Activated T-cell treated with anti-CD3 and anti-CD28 coated beads for 1 hour (primary cell): ENCODE measurements around the gene CAST.

Experiments
- DNase-seq: peaks from one replicate; pipeline ENCODE4 v3.0.0-alpha.2; 2020; ENCODE audit warnings: low read depth

CAST gene

DNA sequence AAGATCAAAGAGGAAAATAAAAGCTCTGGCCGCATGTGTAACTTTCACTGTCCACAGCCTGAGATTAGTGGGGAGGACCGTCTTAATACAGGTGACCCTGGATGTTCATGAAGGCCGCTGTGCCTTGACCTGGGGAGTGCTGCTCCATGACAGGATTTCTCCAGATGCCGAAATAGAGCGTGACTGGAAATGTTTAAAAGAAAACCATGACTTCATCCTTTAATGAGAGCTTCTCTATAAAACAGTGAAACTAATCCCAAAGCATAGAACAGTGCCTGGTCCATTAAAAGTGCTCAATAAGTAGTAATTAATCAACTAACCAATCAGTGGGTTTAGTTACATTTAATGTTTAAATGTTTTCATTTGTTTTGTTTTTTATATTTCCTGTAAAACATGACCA lies 82.8 kb downstream of the CAST start:
- DNase-seq, result no peak

DNA sequence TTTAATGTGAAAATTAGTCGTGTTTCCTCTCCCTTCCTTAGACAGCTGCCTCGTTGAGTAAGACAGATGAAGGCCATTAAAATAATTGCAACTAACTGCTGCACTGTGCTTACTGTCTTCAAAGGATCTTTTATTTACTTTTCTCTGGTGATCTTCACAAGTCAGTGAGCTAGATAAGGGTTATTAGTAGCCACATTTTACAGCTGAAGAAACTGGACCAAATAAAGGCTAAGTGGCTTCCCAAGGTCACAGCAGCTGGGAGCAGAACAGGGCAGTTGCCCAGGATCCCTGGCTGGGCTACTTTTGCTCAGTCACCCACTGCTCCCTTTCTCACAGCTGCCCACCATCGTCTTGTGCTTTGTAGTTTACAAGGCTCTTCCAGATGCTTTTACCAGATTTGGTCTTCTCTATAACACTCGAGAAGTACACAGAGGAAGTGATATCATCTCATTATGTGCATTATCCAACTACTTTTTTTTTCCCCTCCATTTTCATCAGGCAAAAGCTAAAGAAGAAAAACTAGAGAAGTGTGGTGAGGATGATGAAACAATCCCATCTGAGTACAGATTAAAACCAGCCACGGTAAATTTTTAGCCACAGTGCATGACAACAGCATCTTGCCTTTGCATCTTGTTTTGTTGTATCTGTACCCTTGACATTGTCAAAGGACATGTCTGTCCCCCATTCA lies 83.8 kb downstream of the CAST start:
- DNase-seq, result no peak

- no peak for DNase-seq
Measured at GRCh38 chr5:96747720-96748119, 85.5 kb downstream of the CAST start.

GRCh38 chr5:96750110-96750822 lies 88.1 kb downstream of the CAST start:
- DNase-seq, result no peak

GRCh38 chr5:96751203-96752169 lies 89.3 kb downstream of the CAST start:
- no peak for DNase-seq

GRCh38 chr5:96752341-96753016 lies 90.3 kb downstream of the CAST start:
- no peak for DNase-seq

- no peak for DNase-seq
Measured at GRCh38 chr5:96753017-96753397, 90.8 kb downstream of the CAST start.

GRCh38 chr5:96753848-96754247 lies 91.7 kb downstream of the CAST start:
- DNase-seq, result no peak

DNA sequence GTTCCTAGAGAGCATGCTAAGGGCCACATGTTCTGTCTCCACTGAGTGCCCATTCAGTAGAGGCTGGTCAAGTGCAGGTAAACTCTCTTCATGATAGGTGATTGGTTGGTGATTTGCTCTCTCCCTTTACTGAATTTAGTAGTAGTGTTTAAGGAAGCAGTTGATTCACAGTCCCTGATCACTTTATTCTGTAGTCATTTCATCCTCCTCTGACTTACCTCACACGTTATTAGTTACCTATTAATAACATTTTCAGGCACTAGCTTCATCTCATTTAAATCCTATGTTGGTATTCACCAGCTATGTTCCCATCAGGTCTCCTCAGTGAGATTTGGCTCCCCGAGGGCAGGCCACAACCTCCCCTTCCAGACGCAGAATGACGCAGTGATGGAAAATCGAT lies 93.7 kb downstream of the CAST start:
- no peak for DNase-seq

DNA sequence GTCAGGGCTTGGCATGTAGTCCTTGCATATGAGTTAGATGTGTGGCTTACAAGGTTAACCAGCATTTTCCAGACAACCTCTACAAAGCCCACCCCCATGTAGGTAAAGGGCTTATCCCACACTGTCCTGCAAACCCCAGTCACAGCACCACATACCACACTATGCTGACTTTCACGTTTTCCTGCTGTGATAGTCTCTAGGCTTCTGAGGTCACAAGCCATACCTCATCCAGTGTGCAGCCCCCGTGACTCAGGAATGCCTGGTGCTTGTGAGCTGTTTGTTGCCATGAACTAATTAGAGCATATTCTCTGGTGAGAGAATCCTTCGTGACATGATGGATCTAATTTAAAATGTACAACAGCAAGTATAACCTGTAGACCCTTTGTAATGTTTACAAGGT lies 94.8 kb downstream of the CAST start:
- no peak for DNase-seq

DNA sequence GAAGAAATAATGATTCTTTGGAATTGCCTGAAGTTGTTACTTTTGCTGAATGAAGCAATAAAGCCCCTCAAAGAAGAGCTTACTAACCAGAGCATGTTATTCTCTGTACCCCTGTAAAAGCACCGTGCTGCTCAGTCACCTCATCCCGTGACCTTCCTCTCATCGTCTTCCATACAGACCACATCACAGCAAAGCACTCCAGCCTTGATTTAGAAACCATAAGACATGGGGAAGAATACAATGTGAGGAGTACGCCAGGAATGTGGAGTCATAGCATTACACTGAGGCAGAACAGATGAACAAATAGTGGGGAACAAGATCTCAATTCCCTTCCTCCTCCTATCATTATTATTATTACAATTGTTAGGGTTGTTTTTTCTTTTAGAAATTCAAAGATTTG lies 96.4 kb downstream of the CAST start:
- no peak for DNase-seq

DNA sequence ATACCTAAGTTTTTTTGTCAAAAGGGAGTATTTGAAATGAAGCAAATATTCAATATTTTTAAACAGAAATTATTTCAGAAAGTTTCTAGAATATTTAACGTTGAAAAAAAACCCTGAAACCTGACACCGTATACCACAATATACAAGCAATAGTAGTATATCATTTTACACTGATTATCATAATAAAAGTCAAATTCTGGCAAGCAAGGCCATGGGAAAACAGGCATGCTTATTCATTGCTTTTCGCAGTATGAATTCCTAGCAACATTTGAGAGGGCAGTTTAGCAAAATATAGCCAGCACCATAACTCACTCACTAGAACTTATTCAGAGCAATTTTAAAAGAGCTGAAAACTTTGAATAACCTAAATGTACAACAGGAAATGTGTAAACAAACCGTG lies 99.4 kb downstream of the CAST start:
- no peak for DNase-seq

GRCh38 chr5:96763026-96763425 lies 100.8 kb downstream of the CAST start:
- no peak for DNase-seq

- no peak for DNase-seq
Measured at GRCh38 chr5:96765043-96765442, 102.9 kb downstream of the CAST start.

GRCh38 chr5:96768708-96769251 lies 106.6 kb downstream of the CAST start:
- DNase-seq, result no peak

- DNase-seq, result no peak
Measured at GRCh38 chr5:96771395-96771794, 109.2 kb downstream of the CAST start.

- DNase-seq, result no peak
Measured at GRCh38 chr5:96772111-96772510, 109.9 kb downstream of the CAST start.

DNA sequence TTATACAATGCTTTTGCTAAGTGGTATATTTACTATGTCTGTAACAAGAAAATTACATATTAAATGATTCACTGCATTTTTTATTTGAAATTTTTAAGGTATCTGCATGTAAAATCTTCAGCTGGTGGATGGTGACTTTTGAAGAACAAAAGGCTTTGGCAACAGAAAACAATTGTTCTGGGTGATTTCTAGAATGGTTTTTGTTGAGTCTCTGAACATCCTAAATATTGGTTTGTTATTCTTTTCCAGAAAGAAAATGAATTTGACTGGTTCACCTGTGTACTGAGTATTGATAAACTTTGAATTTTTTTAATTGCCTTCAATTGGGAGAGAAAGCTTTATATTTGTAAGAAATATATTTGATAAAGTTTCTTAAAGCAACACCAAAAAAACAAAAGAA lies 110.4 kb downstream of the CAST start:
- no peak for DNase-seq

DNA sequence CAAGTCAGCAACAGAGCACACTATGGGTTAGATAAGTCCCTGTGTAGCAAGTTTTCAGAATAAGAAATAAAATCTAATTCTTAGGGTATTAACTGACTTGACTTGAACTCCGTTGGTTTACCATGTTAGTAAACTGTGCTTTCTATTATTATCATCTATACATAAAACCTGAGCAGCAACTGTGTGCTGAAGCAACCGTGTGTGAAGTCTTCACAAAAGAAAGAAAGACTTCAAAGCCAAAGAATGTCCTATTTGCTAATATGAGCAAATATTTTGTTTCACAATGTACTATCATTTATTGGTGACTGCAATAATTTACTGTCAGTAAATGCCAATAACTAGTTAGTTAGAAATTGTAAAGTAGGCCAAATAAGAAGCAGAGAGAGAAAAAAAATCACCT lies 112.9 kb downstream of the CAST start:
- no peak for DNase-seq

DNA sequence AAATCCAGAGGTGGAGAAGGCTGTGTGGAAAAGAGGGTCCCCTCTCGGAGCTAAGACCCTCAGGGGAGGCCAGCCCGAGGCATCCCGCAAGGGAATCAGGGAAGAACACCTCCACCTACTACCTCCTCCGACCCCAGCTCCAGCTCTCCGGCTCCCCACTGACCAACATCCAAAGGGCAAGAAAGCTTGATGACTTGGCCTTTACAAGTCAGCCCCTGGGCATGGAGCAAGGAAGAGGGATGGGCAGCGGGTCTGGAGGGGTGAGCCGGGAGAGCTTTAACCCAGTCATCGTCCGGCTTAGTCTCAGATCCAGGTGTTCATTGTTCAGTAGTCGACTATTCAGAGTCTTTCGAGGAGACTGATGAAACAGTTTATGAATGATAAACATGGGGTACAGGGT lies 113.5 kb downstream of the CAST start:
- no peak for DNase-seq

- DNase-seq, result no peak
Measured at GRCh38 chr5:96776621-96777020, 114.4 kb downstream of the CAST start.

DNA sequence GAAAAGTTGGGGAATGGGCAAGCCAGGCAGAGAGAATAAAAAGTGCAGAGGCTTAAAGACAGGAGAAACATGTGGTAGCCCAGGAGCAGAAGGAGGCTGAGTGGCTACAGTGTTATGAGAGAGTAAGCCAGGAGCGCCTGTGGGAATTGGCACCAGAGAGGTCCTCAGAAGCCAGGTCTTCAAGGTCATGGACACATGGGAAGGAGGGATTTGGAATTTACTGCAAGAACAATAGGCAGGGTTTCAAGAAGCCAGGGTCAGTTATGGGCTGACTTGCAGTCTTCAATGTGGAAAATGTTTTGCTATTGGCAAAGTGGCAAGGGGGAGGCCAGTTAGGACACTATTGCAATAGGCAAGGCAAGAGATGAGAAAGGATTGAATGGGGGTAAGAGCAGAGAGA lies 116.2 kb downstream of the CAST start:
- no peak for DNase-seq
